ENCODE measurements around the gene WFDC13. TPM values are rescaled to one million over a fixed set of nuclear protein-coding genes. Genes with fewer than 3 reads are reported as not detected.
"Not testable (repeated sequence)": the region's sequence is repeated elsewhere in the genome, so short reads cannot be mapped to it uniquely, and the experiment has no call there.

WFDC13 gene
- total RNA-seq: not detected

GRCh38 chr20:45701873-45702272, at the start of gene WFDC13:
TSS of gene WFDC13 (plus strand) at chr20:45702038. CDS start at chr20:45702124, 86 bp downstream.
- Histone ChIP-seq H3K36me3 (no peaks in the 10 kb centered on the region), H3K9me3 (no peaks in the 10 kb centered on the region), H3K4me1 (no peaks in the 10 kb centered on the region), H3K4me3 (no peak within 1 kb of the TSS), H3K27me3 (no peaks in the 10 kb centered on the region), H3K27ac (no peak within 1 kb of the TSS)
- 72 to 73% methylated on average over 3 to 4 of the region's 4 CpGs for WGBS, 2 donors (ENCODE audit: low coverage in 1 of 2)
- ATAC-seq: no peak
- TF ChIP-seq POLR2AphosphoS5 (IDR thresholded peaks at IDR 0.05) (no peak), EP300 (IDR thresholded peaks at IDR 0.05) (no peak), CTCF (IDR thresholded peaks at IDR 0.05) (no peak), POLR2A (IDR thresholded peaks at IDR 0.05) (no peak)

GRCh38 chr20:45657038-45657437, 44.8 kb upstream of the WFDC13 start:
- not testable (repeated sequence) for H3K4me3 ChIP-seq, H3K36me3 ChIP-seq, H3K27ac ChIP-seq, H3K4me1 ChIP-seq, ATAC-seq, H3K9me3 ChIP-seq, H3K27me3 ChIP-seq
- 80 to 83% methylated on average over 1 to 3 of the region's 3 CpGs for WGBS, 2 donors (ENCODE audit: low coverage in 1 of 2)

- no peak within 1 kb of the TSS for H3K27ac ChIP-seq
- H3K9me3 ChIP-seq: peaks cover 0 to 15% (median 0%) of the 10 kb centered on the region in 3 donors
- ATAC-seq: no peak
- TF ChIP-seq POLR2AphosphoS5 (IDR thresholded peaks at IDR 0.05) (no peak), EP300 (IDR thresholded peaks at IDR 0.05) (no peak), CTCF (IDR thresholded peaks at IDR 0.05) (no peak), POLR2A (IDR thresholded peaks at IDR 0.05) (no peak)
- no peaks in the 10 kb centered on the region for H3K27me3 ChIP-seq
- no peaks in the 10 kb centered on the region for H3K4me1 ChIP-seq
- no peaks in the 10 kb centered on the region for H3K36me3 ChIP-seq
- H3K4me3 ChIP-seq: no peak within 1 kb of the TSS
- WGBS, 2 donors (ENCODE audit: low coverage in 1 of 2): 56% methylated on average over 1 of the region's 1 CpG; no CpG with 5 or more reads in 1 of the 2 donors
These were observed 31.7 kb upstream of the WFDC13 start, which contains the start of gene WFDC11 for GRCh38 chr20:45670139-45670538. TSS of gene WFDC11 (minus strand) at chr20:45670239. CDS start at chr20:45650600, 19,639 bp downstream.

- peaks cover 0 to 15% (median 0%) of the 10 kb centered on the region in 3 donors for H3K9me3 ChIP-seq
- no peak overlapping the region for H3K4me3 ChIP-seq
- TF ChIP-seq POLR2AphosphoS5 (IDR thresholded peaks at IDR 0.05): no peak
- TF ChIP-seq POLR2A (IDR thresholded peaks at IDR 0.05): no peak
- TF ChIP-seq EP300 (IDR thresholded peaks at IDR 0.05): no peak
- TF ChIP-seq CTCF (IDR thresholded peaks at IDR 0.05): no peak
- H3K27me3 ChIP-seq: no peaks in the 10 kb centered on the region
- H3K27ac ChIP-seq: no peak overlapping the region
- ATAC-seq: no peak
- H3K4me1 ChIP-seq: no peaks in the 10 kb centered on the region
- no peaks in the 10 kb centered on the region for H3K36me3 ChIP-seq
These were observed 29.1 kb upstream of the WFDC13 start for GRCh38 chr20:45672765-45673164.

- no peak for ATAC-seq
- Histone ChIP-seq H3K36me3 (no peaks in the 10 kb centered on the region), H3K27ac (no peak overlapping the region), H3K4me1 (no peaks in the 10 kb centered on the region), H3K4me3 (no peak overlapping the region), H3K9me3 (peaks cover 0 to 40% (median 0%) of the 10 kb centered on the region in 3 donors), H3K27me3 (peaks cover 20% of the 10 kb centered on the region)
- TF ChIP-seq CTCF (IDR thresholded peaks at IDR 0.05) (no peak), POLR2A (IDR thresholded peaks at IDR 0.05) (no peak), POLR2AphosphoS5 (IDR thresholded peaks at IDR 0.05) (no peak), EP300 (IDR thresholded peaks at IDR 0.05) (no peak)
These were observed 22.2 kb upstream of the WFDC13 start for GRCh38 chr20:45679650-45680049.
